NCI-H1048 (cell line): Measurements from ENCODE around the gene LGALS3.

Experiments used
- DNase-seq: peaks from one replicate; lab custom pipeline; 2025; lab: John Stamatoyannopoulos, UW

LGALS3 gene

DNA sequence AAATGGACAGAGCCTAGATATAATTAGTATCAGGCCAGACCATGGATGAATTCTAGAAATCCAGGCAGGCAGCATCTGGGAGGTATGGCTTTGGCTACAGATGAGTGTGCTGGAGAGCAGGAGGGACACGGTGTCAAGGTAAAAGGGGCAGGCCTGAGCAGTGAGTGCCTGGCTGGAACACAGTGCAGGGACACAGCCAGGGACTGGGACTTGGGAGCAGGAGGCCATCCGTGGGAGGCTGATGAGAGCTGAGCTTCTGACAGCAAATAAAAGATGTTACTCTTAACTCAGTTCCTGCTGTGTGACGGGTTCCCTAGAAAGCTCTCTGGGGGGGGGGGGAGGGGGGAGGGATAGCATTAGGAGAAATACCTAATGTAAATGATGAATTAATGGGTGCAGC is 13.6 kb upstream of the LGALS3 start:
- no peak for DNase-seq

DNA sequence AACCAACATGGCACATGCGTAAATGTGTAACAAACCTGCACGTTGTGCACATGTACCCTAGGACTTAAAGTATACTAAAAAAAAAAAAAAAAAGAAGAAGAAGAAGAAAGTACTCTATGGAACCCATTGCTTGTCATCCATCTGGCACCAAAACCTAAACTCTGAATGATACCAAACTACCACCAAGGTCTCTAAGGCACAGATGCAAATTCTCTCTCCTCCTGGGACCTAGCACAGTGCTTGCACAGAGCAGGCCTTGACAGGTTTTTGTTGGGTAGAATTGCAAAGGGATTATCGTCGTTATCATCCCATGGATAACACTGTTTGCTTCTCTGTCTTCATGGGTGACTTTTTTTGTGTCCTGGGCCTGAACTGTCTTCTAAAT is 13.2 kb upstream of the LGALS3 start:
- no peak for DNase-seq

DNA sequence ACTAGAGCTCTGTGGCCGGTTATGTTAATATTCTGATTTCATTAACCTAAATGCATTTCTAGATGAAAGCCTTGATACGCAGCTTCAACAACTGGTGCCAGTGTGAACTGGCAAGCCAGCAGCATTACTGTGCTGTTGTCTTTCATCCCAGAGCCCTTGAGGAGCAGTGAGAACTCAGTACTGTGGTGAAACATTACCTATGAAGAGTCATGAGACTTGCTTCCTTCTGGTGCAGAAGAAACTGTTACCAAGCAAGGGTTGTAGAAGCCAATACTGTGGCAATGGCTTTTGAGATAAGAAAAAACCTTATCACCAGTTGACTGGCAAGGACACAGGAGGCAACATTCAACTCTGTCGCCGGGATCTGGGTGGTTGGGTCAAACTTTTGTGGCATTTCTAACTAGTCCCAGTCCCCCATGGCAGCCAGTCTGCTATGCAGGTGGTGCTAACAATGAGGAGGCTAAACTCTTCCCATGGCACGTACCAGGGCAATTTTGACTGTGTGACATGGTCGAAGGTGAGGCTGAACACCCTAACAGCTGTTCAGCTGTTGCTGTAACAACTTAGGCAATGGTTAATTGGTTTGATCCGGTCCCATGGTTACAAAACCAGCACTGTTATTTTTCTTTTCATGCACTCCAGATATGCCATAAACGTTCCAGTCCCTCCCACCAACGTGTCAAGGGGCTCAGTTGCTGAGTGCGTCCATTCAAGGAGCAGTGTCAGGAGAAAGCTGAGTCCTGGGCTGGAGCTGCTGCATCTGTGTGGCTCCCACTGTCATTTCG is 12.6 kb upstream of the LGALS3 start:
- DNase-seq: no peak

DNA sequence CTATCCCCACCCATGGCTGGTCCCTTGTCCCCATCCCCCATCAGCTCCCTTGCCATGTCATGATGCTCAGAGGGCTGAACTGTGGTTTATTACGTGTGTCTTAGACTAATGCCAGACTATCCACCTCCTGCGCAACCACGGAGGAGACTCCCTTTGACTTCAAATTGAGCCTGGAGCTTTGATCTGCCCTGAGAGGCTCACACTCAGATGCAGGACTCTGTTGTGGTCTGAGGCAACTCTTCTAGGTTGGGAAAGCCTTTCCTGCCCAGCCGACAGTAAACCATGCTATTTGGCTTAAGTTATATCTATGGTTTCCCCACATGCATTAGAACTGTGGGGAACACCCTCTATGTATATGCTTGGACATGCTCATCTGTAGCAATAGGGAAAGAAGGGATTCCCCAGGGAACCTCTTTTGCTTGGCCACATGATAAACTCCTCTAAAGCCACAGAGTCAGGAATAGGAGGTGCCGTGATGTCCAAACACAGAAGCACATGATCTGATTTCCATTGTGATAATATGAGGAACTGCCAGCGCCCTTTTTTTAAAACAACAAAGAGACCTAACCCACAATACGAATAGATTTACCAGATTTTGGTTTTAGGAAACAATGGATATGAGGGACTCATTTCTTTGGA is 11.1 kb upstream of the LGALS3 start:
- DNase-seq: no peak

DNA sequence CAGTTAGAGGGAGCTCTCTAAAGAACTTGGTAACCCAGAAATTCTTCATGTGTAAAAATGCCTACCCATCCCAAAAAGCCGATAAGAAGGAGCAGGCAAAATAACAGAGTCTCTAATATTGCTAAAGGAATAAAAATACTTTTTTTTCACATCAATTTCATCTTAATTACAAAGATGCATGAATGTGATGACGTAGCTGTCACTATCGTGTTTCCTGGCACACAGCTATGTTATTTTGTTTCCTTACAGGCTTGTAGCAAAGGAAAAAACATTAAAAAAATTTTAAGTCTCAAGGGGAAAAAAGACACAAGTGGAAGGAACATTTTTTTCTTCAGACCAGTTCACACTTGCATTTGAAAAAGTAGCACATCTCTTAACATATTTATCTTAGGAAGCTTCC is 10.3 kb upstream of the LGALS3 start:
- no peak for DNase-seq

DNA sequence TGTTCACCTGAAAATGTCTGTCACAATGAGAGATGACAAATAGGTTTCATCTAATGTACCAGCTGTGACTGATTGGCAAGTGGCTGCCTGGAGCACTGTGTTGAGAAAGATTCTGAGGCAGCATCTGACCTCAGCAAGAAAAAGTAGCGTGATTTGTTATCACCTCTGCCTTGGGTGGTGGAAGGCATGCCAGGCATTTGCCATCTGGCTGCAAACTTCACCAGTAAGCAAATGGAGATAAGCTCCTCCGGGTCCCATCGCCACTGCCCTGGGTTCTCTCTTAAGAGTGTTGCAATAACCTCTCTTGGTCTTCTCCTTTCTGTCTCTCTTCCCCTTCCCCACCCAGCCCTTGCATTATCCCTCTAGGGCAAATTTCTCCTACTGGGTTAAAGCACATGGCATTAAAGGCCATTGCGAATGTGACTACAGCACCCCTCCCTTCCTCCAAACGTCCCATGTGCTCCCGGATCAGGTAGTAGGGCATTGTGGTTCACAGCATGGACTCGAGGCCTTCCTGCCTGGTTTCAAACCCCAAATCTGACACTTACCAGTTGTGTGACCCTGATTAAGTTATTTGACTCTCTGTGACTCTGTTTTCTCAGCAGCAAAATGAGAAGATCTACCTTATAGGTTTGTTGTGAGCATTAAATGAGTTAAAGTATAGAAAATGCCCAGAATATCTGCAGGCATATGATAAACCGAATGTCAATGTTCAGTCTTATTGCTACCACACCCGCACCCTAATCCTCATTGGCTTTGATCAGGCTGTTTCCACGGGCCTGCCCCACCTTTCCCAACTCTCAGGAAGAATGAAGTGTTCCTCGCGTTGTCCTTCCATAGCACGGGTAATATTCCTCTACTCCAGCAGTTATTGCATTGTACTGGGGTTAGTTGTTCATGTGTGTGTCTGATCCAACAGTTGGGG is 8.2 kb upstream of the LGALS3 start:
- DNase-seq: no peak

DNA sequence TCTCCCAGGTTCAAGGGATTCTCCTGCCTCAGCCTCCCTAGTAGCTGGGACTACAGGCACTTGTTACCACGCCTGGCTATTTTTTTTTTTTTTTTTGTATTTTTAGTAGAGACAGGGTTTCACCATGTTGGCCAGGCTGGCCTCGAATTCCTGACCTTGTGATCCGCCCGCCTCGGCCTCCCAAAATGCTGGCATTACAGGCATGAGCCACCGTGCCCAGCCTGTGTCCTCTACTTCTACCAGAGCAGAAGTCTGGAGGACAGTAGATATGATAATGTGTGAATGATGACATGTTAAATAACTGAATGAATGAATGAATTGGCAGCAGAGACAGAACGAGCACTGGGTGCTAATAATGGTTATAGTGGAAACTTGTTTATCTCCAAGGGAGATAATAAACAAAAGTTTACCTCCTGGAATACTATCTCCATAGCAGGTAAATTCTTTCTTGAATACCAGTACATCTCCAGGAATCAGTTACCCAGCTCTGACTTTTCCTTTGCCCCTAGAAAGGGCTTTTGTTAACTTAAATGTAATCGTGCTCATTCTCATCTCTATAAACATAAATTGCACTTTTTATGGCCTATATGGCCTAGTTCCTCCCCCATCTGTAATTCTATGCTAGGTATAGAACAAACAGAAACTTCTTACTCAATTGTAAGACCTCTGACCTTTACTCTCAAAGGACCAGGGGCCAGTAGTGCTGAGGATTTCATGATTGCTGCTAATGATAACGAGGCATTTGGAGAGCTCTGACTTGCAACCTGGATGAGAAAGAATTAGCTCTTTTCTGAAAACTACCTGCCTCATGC is 7.2 kb upstream of the LGALS3 start:
- DNase-seq: no peak

DNA sequence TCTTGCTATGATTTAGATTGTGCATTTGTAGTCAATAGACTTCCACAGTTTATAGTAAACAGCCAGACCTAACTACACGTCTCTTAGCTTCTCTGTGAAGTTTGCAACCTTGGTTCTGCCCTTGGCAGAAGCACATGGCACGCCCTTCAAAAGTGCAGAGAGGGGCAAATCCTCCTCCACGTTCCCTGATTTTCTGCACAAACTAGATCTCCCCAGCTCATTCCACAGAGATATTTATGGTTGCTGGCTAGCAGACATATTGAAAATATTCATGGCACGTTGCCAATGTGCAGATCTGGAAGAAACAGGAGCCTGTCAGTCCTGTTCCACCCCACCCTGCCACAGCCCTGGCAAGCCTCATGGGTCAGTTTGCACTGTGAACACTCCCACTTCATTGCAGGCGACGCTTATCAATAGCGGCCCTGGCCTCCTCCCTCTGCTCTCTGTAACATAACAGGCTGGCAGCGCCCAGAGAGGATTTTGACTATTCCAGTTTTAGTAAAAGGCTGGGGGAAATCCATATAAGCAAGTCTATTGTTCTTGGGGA is 6.5 kb upstream of the LGALS3 start:
- DNase-seq: no peak

DNA sequence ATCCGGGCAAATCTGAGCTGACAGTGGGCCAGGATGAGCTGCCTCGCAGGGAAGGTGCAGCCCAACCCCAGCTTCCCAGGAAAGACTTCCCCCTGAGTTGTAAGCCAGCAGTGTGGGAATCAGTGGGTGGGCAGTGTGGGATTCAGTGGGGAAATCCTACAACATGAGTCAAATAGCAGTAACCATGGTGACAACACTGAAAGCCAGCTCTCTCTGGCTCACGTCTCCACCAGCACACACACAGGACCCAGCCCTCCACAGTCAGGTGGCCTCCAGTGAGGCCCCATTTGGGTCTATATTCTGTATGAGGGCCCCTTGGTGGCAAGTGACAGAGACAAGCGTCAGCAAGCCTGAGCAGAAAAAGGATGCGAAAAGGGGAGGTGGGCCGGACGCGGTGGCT is 6.0 kb upstream of the LGALS3 start:
- DNase-seq: no peak

DNA sequence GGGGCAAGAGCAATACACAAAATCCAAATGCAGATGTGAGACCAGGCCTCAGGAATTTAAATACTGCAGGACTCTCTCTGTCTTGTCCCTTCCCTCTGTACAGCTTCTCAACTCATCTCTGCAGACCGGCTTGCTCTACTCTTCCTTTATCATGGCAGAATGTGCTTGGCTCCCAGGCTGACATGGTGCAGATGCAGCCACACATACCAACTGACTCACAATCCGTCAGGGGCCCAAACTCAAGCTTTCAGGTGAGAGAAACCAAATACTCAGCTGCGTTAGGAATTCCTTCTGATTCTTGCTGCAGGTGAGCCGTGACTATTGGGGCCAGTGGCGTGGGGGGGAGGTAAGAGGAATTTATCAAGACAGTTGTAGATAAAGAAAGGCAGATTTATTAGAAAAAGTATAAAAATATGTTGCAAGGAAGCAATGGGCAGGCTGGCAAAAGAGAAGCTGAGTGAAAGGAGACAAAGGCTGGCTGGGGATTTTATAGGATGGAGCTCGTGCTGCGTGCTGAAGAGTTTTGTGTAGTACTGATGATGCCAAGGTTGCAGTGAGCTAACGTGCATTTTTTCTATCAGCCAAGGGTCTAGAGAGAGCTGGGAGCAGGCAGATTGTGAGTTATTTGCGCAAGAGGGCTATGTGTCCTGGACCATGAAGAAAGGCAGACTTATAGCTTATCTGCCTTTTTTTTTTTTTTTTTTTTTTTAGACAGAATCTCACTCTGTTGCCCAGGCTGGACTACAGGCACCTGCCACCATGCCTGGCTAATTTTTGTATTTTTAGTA is 5.0 kb upstream of the LGALS3 start:
- DNase-seq: no peak

DNA sequence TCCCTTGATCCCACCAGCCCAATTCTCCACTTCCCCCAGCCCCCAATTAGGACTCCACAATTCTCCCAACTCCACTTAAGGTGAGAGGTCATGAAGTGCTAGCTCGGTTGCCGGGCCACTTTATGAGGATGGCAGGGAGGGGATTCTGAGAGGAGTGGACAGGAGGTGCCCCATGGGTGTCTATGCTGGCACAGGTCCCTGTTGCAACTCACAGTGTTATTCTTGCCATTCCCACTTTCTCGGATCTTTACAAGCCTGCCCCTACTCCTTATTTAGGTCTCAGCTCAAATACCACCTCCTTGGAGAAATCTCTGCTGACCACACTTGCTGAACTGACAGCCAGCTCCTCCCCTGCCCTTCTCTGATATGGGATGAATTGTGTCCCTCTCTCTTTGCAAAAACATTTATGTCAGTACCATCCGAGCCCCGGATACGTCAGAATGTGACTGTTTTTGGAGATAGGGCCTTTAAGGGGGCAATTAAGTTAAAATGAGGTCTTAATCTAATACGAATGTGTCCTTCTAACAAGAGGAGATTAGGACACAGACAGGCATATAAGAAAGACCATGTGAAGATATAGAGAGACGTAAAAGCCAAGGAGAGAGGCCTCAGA is 4.2 kb upstream of the LGALS3 start:
- DNase-seq: no peak

DNA sequence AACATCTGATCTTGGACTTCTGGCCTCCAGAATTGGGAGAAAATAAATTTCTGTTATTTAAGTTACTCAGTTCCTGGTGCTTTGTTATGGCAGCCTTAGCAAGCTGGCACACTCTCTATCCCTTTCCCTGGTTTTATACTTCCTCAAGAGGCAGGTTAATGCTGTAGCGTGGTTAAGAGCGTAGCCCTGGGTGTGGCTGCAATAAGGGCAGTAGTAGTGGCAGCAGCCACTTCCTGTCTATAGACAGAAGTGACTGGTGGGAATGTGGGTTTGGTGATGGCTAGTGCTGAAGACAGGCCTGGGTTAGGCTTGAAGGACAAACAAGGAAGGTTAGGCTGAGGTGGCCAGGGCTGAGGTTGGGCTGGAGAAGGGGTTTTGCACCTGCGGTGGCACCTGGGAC is 3.6 kb upstream of the LGALS3 start:
- no peak for DNase-seq

DNA sequence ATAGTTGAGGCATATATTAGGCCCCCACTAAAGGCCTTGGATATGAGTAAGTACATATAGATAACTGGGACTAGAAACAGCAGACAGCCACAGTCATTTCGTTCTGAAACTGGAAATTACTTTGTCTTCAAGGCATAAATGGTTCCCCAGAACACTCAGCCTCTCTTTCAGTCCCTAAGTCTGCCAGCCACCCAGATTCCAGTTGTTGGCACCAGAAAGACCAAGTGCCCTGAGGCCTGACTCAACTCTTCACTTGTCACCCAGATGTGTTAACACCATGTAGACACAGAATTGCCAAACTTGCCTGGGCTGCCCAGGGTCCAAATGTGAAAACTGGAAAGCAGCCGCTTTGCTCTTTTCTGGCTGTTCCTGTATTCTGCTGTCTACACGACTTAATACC is 3.0 kb upstream of the LGALS3 start:
- DNase-seq: no peak

DNA sequence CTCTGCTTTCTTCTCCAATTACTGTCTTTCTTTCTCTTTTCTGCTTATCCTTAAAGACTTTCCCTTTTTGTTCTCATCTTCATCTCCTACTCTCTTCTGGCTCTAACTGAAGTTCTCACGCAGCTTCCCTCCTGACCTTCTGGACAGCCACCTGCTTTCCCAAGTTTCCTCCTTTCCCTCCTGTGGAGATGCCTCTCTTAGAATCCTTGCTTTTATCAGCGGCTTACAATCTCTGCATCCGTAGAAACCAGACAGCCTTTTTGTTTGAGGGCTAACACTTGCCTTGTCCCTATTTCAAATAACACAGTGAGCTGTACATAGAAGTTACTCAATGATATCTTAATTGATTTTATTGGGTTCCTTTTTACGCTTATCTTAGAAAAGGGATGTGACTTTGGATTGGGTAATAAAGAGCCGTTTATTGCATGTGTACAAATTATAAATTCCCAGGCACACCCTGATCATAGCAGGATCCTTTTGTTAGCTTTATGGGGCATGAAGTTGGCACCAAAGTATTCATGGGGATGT is 2.1 kb upstream of the LGALS3 start:
- DNase-seq: no peak

DNA sequence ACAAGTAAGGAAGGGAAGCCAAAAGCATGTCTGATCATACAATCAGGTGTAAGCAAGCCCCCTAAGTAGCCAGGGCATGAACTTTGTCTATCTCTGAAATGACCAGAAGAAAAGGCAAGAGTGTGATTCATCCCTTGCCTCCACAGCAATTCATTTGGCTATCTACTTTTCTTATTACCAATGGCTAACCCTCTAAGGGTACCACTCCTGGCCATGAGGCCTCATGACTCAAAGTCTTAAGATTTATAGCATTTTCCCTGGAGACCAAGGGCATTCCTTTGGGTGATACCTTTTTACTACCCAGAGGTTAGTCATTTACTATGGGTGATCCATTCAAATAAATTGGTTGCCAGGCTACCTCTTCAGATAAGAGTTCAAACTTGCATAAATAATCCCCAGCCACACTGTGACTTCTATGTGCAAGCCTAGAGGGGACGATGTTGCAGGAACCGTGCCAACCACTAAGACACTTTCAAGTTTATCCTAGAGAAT is 1.5 kb upstream of the LGALS3 start:
- DNase-seq: no peak

DNA sequence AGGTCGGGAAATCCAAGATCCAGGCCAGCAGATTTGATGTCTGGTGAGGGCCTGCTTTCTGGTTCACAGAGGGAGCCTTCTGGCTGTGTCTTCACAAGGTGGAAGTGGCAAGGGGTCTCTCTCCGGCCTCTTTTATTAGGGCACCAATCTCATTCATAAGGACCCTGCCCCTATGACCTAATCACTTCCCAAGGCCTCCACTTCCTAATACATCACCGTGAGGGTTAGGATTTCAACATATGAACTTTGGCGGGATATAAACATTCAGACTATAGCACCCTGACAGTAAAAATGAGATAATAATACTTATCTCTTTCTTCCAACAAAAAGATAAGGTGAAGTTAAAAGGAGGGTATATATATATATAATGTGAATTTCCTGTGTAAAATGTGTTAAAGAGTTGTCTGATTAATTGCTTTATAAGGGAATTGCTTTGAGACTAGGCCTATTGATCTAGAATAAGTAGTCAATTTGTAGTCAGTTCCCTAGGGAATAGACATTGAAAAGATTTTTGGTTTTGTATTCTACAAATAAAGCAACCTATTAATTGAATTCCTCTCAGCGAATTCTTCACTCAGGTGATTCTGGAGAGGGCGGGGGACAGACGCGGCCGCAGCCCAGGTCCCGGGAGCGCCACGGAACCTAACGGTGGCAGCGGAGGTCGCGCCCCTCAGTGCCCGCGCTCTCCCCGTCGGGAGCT is 516 bp upstream of the LGALS3 start:
- DNase-seq: no peak

DNA sequence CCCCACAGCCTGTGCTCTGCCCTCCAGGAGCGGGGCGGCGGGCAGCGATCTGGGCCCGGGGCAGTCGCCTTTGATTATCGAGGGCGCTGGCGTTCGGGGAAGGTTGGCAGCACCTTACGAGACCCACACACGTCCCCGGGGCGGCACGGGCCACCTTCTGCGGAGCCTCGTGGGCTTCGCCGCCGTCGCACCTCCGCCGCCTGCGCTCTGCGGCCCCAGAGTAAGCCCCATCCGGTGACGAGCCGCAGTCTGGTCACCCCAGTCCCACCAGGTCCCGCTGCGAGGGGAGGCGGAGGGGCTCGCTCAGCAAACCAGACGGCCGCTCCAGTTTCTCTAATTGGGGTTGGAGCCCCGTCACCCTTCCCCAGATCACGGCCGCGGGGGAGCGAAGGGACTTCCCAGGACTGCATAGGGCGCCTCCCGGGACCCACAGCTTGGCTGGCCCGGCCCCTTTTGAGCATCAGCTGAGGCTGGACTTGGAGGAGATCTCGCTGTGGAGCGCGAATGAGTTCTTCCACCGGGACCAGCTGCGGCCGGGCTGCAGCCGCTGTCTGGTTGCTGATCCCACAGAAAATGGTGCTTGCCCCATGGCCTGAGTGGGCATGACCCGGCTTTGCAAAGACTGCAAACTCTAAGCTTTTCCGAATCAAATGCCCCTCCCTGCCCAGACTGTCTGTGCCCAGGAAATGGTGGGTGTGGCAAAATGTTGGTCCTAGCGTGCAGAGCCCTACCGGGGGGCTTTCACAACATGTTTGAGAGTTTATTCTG is 560 bp downstream of the LGALS3 start:
- no peak for DNase-seq

DNA sequence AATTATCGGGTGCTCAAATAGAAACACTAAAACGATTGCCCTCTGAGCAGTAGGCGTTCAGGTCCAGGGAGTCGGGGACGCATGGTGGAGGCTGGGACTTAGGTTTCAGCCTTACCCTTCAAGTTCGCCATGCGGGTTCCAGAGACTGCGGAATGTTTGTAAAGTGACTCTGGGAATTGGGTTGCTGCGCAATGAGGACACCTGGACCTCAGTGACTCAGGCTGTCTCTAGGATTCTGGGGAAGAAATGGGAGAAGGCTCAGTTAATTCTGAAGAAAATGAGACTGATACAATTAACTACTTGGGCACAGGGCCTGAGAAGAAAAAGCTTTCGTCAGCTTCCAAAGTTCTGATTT is 1.1 kb downstream of the LGALS3 start:
- DNase-seq: no peak
